Prostate gland (tissue), 2 donors: ENCODE measurements around the gene OR8U1. TPM values are rescaled to one million over a fixed set of nuclear protein-coding genes. Genes with fewer than 3 reads are reported as not detected.

ENCODE experiments used
- DNase-seq: peaks from one replicate; pipeline ENCODE4 v3.0.0-alpha.2; 2019; ENCODE audit warnings: low spot score
- H3K27ac ChIP-seq, 2 donors: fragments of 200-600 bp; sonication (generic); 2 replicates each; pipeline ENCODE4 v1.5.1; 2017 to 2019
- H3K27me3 ChIP-seq: fragments of 200-600 bp; sonication (generic); replicated peaks from 2 replicates; pipeline ENCODE4 v1.5.1; 2019; ENCODE audit not compliant: insufficient read depth
- H3K36me3 ChIP-seq, 2 donors: fragments of 200-600 bp; sonication (generic); 1 replicate in 1 of 2; 2 replicates in 1 of 2; pipeline versions ENCODE4 v1.5.1 to v1.8.1; 2017 to 2019
- H3K4me1 ChIP-seq: fragments of 200-600 bp; sonication (generic); replicated peaks from 2 replicates; pipeline ENCODE4 v1.5.1; 2019
- H3K4me3 ChIP-seq, 2 donors: fragments of 200-600 bp; sonication (generic); 2 replicates each; pipeline ENCODE4 v1.5.1; 2017 to 2019
- H3K9me3 ChIP-seq: fragments of 200-600 bp; sonication (generic); 2 replicates; pipeline ENCODE4 v1.5.1; 2017
- CTCF ChIP-seq, 4 experiments: fragments of 200-600 bp in 2 of 4; fragments of 450-650 bp in 2 of 4; sonication (generic) in 2 of 4; IDR thresholded peaks; 1 replicate in 3 of 4; 2 replicates in 1 of 4; pipeline ENCODE4 v1.5.1; 2016 to 2019; ENCODE audit warnings: antibody characterized with exemption in 4 of 4, mild to moderate bottlenecking in 2 of 4, moderate library complexity in 2 of 4
- POLR2A ChIP-seq: fragments of 450-650 bp; IDR thresholded peaks from one replicate; pipeline ENCODE4 v1.6.1; 2016; ENCODE audit warnings: antibody characterized with exemption, mild to moderate bottlenecking
- POLR2AphosphoS5 ChIP-seq: sonication (generic); formaldehyde crosslinking; IDR thresholded peaks from one replicate; pipeline ENCODE4 v1.6.1; 2017; ENCODE audit warnings: antibody characterized with exemption
- WGBS: methylation state at CpG from one replicate; pipeline ENCODE4 v1.1.5; 2018; 5-methylcytosine and 5-hydroxymethylcytosine counted together
- intact Hi-C: fragments of 100-400 bp; cut with DNase I; formaldehyde crosslinking; loops from one replicate; pipeline ENCODE4 v1.14.2; 2022
- total RNA-seq, 2 donors: library from RNA; depleted of rRNA; stranded (reverse); fragments of >200 nt; gene quantifications; one replicate each; pipeline ENCODE4 v1.1.0, GENCODE V29; 2016

The OR8U1 gene
- total RNA-seq, 2 donors from 2014 or later, result not detected

- 94% methylated on average over 2 of the region's 2 CpGs for WGBS
- Histone ChIP-seq H3K27me3 (no peaks in the 10 kb centered on the region), H3K4me3 (no peak overlapping the region), H3K4me1 (no peaks in the 10 kb centered on the region), H3K36me3 (no peaks in the 10 kb centered on the region), H3K27ac (no peak overlapping the region), H3K9me3 (no peaks in the 10 kb centered on the region)
- intact Hi-C loops, result no loop called here
- TF ChIP-seq POLR2A, result no peak
- no peak for TF ChIP-seq CTCF (IDR thresholded peaks at IDR 0.05)
- no peak for TF ChIP-seq POLR2AphosphoS5
- DNase-seq, result no peak
These were observed 29.0 kb downstream of the OR8U1 start for GRCh38 chr11:56404393-56404792.

DNA sequence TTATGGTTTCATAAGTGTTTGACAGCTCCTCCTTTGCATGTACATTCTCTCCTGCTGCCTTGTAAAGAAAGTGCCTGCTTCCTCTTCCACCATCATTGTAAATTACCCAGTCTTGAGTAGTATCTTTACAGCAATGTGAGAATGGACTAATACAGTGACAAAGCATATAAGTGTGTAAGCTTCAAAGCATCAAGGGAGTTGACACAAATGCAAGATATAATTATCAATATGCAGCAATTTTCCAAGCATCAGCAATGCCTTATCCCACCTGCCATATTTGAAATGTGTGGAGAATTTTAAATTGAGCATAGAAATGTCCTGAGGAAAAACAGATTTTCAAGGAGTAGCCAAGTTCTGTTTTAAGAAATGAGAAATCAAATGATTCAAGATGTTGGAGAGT, 35.4 kb downstream of the OR8U1 start:
- intact Hi-C loops, result no loop called here
- Histone ChIP-seq H3K9me3 (no peaks in the 10 kb centered on the region), H3K4me3 (no peak overlapping the region), H3K27me3 (no peaks in the 10 kb centered on the region), H3K27ac (no peak overlapping the region), H3K36me3 (no peaks in the 10 kb centered on the region), H3K4me1 (no peaks in the 10 kb centered on the region)
- TF ChIP-seq CTCF (IDR thresholded peaks at IDR 0.05), result no peak
- TF ChIP-seq POLR2AphosphoS5, result no peak
- TF ChIP-seq POLR2A, result no peak
- DNase-seq, result no peak

- Histone ChIP-seq H3K4me1 (no peaks in the 10 kb centered on the region), H3K4me3 (no peak within 1 kb of the TSS), H3K36me3 (no peaks in the 10 kb centered on the region), H3K27me3 (no peaks in the 10 kb centered on the region), H3K9me3 (no peaks in the 10 kb centered on the region), H3K27ac (no peak within 1 kb of the TSS)
- no peak for DNase-seq
- TF ChIP-seq POLR2A (no peak), CTCF (IDR thresholded peaks at IDR 0.05) (no peak), POLR2AphosphoS5 (no peak)
- WGBS, result 90% methylated on average over 1 of the region's 1 CpG
- intact Hi-C loops, result no loop called here
These were observed 37.0 kb downstream of the OR8U1 start, which contains the start of gene OR5AL1 for GRCh38 chr11:56412396-56412795. TSS of gene OR5AL1 (plus strand) at chr11:56412696.

Other genes starting within 250 kb of the OR8U1 start
- gene OR8J3, start 235.4 kb upstream of the OR8U1 start, total RNA-seq, result not detected
- gene OR8K5, start 215.3 kb upstream of the OR8U1 start, total RNA-seq, result not detected
- not detected for gene OR5J2, start 199.0 kb upstream of the OR8U1 start, total RNA-seq
- gene OR5T2, start 141.4 kb upstream of the OR8U1 start, total RNA-seq, result not detected
- not detected for gene OR5T3, start 123.4 kb upstream of the OR8U1 start, total RNA-seq
- not detected for gene OR5T1, start 101.5 kb upstream of the OR8U1 start, total RNA-seq
- gene OR8H1, start 83.4 kb upstream of the OR8U1 start, total RNA-seq, result not detected
- not detected for gene OR8K3, start 60.5 kb upstream of the OR8U1 start, total RNA-seq
- 1 to 10 TPM in 1 of 2 donors, not detected in 1; 1.6 TPM for gene OR8K1, start 29.6 kb upstream of the OR8U1 start, total RNA-seq
- not detected for gene OR8J1, start 21.3 kb upstream of the OR8U1 start, total RNA-seq
- gene OR5AL1, start 37.1 kb downstream of the OR8U1 start, total RNA-seq, result not detected
- not detected for gene OR5M3, start 97.7 kb downstream of the OR8U1 start, total RNA-seq
- gene OR5M8, start 115.7 kb downstream of the OR8U1 start, total RNA-seq, result not detected
- not detected for gene OR5M11, start 167.6 kb downstream of the OR8U1 start, total RNA-seq
- not detected for gene OR5M10, start 202.1 kb downstream of the OR8U1 start, total RNA-seq
- not detected for gene OR5M1, start 239.2 kb downstream of the OR8U1 start, total RNA-seq